Measurements from ENCODE around the gene PPP1R10. TPM values are rescaled to one million over a fixed set of nuclear protein-coding genes. Genes with fewer than 3 reads are reported as not detected.
A peak's percentile ranks its signal among the peaks of the same experiment; 100 is the strongest.
"Not testable (repeated sequence)": the region's sequence is repeated elsewhere in the genome, so short reads cannot be mapped to it uniquely, and the experiment has no call there.

The PPP1R10 gene
- total RNA-seq = 124 and 126 TPM in 2 replicates

DNA sequence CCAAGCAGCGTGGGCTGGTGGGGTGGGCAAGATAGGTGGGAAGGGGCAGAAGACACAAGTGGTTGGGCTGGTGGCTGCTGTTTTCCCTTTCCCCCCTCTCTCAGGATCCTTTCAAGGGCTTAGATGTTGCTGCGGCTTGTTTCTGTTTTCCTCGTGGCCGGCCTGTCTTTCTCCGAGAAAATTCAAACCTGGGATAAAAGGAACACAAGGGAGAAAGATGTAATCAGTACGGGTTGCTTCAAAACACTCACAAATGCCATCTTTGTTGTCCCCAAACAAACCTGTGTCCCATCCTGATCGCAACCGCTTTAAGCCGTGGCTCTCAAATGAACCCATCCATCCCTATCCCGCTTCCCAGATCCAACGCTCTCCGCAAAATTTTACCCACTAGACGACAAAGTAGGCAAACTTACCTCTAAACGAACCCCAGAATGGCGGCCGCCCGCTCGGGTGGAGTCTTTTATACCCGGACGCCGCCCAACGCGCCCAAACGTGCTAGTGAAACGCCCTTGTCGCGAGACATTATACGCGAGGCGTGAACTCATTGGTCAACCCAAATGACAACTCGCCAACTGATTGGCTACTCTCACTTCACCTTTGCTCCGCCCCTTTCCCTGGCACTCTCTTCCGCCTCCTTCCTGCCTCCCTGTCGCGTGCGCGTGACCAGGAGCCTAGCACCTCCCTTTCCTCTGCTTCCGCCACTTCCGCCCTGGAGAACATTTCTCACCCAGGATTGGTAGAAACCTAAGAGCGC is at the start of gene PPP1R10:
PPP1R10 (minus strand) TSS at position 433 of the 754 bp plus-strand sequence. CDS start 7,299 bp downstream, outside the sequence.
- peaks cover 6% of the 10 kb centered on the region for H3K27me3 Mint-ChIP-seq (ENCODE audit: insufficient read depth)
- peaks cover 43% of the 10 kb centered on the region for H3K4me1 Mint-ChIP-seq (ENCODE audit: low read depth)
- H3K9me3 Mint-ChIP-seq = no peaks in the 10 kb centered on the region
- intact Hi-C loops (cut with micrococcal nuclease) = loop anchor here (1.0 to 10.0 kb wide), 20 partner anchors 9 to 1560 kb away; partner anchors contain the start of genes ABCF1, AGPAT1, ATAT1 and C6orf136
- H3K4me3 Mint-ChIP-seq = peak within 1 kb of the TSS; percentile 91
- peak; percentile 99 for DNase-seq (ENCODE audit: low spot score)
- peak within 1 kb of the TSS; percentile 98 for H3K27ac Mint-ChIP-seq
- peaks cover 56% of the 10 kb centered on the region for H3K36me3 Mint-ChIP-seq (ENCODE audit: low read depth)

GRCh38 chr6:30666300-30666699 is 49.3 kb upstream of the PPP1R10 start:
- Mint-ChIP-seq H3K4me1 (ENCODE audit: low read depth) (peaks cover 26% of the 10 kb centered on the region), H3K36me3 (ENCODE audit: low read depth) (peaks cover 46% of the 10 kb centered on the region)
- H3K27ac Mint-ChIP-seq; H3K27me3 Mint-ChIP-seq (ENCODE audit: insufficient read depth); DNase-seq (ENCODE audit: low spot score); H3K9me3 Mint-ChIP-seq; H3K4me3 Mint-ChIP-seq; intact Hi-C loops (cut with micrococcal nuclease): not testable (repeated sequence)

DNA sequence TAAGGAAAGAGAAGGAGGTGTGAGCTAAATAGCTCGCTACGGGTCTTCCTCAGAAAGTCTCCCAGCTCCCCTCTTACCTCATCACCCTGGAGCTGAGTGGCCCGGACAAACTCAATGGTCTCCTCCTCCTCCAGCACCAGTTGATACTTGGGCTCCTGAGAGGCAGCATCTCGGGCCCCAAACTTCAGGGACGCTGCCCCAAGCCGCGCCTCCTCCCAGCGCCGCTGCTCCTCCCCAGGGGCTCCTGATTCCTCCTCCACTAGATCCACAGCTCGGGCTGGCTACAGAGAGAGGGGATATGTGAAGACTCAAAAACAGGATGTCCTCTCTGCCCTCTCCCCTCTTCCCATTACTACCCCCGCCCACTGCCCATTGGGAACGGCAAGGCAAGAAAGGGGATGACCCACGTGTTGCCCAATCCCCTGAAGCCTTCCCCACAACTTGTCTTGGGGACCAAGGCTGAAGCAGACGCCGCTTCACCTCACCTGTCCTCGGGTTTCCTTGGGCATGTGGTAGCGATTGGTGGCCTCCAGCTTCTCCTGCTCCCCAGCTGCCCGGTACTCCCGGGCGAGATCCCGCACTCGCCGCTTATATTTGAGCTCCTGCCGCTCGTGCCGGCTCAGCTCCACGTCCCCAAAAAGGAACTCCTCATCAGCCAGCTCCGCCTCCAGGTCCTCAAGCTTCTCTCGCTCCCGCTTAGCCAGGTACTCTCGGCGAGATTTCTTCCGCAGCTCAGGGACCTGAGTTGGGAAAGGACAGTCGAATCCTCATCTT is 48.1 kb upstream of the PPP1R10 start:
- H3K4me1 Mint-ChIP-seq (ENCODE audit: low read depth) = peaks cover 16% of the 10 kb centered on the region
- no peak overlapping the region for H3K4me3 Mint-ChIP-seq
- H3K36me3 Mint-ChIP-seq (ENCODE audit: low read depth) = peaks cover 41% of the 10 kb centered on the region
- peak overlapping the region; percentile 31 for H3K27ac Mint-ChIP-seq
- intact Hi-C loops (cut with micrococcal nuclease) = no loop called here
- no peaks in the 10 kb centered on the region for H3K9me3 Mint-ChIP-seq
- H3K27me3 Mint-ChIP-seq (ENCODE audit: insufficient read depth) = no peaks in the 10 kb centered on the region
- no peak for DNase-seq (ENCODE audit: low spot score)

DNA sequence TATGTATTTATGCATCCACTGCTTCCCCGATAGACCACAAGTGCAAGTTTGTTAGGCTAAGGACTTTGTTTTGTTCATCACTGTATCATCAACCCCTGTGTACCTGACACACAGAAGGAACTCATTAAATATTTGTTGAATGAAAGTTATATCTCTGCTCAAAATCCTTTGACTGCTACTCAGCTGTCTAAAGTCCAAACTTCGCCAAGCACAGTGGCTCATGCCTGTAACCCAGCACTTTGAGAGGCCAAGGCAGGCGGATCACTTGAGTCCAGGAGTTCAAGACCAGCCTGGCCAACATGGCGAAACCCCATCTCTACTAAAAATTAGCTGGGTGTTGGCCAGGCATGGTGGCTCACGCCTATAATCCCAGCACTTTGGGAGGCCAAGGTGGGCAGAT is 40.9 kb upstream of the PPP1R10 start:
- peaks cover 66% of the 10 kb centered on the region for H3K36me3 Mint-ChIP-seq (ENCODE audit: low read depth)

DNA sequence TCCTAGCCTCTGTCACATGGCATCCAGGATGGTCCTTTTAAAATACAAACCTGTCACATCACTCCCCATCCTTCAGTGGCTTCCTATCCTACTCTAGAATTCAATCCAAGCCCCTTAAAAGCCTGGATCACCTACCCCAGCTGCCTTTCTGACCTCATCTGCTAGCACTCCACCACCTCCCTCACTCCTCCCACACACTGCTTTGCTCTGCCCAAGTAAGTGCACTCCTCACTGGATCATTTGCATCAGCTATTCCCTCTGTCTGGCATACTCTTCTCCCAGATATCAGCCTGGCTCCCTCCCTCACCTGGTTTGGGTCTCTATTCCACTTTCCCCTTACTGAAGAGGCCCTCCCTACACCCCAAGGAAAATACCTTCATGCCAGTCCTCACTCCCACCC is 40.4 kb upstream of the PPP1R10 start:
- intact Hi-C loops (cut with micrococcal nuclease) = no loop called here
- Mint-ChIP-seq H3K9me3 (no peaks in the 10 kb centered on the region), H3K36me3 (ENCODE audit: low read depth) (peaks cover 61% of the 10 kb centered on the region), H3K27me3 (ENCODE audit: insufficient read depth) (no peaks in the 10 kb centered on the region), H3K4me3 (no peak overlapping the region), H3K27ac (peak overlapping the region; percentile 9), H3K4me1 (ENCODE audit: low read depth) (peaks cover 10% of the 10 kb centered on the region)
- no peak for DNase-seq (ENCODE audit: low spot score)

More for the DNA sequence above, 40.9 kb upstream of the PPP1R10 start:
- H3K4me3 Mint-ChIP-seq; H3K27me3 Mint-ChIP-seq (ENCODE audit: insufficient read depth); intact Hi-C loops (cut with micrococcal nuclease); DNase-seq (ENCODE audit: low spot score); H3K9me3 Mint-ChIP-seq: not testable (repeated sequence)
- Mint-ChIP-seq H3K27ac (peak overlapping the region; percentile 9), H3K4me1 (ENCODE audit: low read depth) (peaks cover 10% of the 10 kb centered on the region)

DNA sequence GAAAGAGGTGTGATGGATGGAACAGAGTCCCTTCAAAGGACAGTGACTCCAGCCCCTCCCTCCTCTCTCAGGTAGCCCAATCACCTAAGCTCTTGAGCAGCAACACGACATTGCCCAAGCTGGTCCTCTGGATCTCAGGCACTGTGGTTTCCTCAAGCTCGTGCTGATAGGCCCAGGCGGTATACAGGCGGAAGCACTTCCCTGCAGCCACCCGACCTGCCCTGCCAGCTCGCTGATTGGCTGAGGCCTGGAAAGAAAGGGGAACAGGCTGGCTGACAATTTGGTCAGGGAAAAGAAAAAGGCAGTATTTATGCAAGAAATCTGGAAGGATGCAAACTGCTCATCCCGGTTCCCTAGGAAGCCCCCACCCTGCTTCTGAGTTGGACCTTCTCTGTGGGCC is 39.5 kb upstream of the PPP1R10 start:
- Mint-ChIP-seq H3K36me3 (ENCODE audit: low read depth) (peaks cover 59% of the 10 kb centered on the region), H3K27ac (no peak overlapping the region), H3K9me3 (no peaks in the 10 kb centered on the region), H3K27me3 (ENCODE audit: insufficient read depth) (no peaks in the 10 kb centered on the region), H3K4me1 (ENCODE audit: low read depth) (peaks cover 10% of the 10 kb centered on the region), H3K4me3 (no peak overlapping the region)
- DNase-seq (ENCODE audit: low spot score) = no peak
- intact Hi-C loops (cut with micrococcal nuclease) = no loop called here

GRCh38 chr6:30655743-30656094 is 38.7 kb upstream of the PPP1R10 start:
- DNase-seq (ENCODE audit: low spot score) = no peak
- H3K27me3 Mint-ChIP-seq (ENCODE audit: insufficient read depth) = no peaks in the 10 kb centered on the region
- H3K9me3 Mint-ChIP-seq = no peaks in the 10 kb centered on the region
- H3K27ac Mint-ChIP-seq = no peak overlapping the region
- intact Hi-C loops (cut with micrococcal nuclease) = no loop called here
- no peak overlapping the region for H3K4me3 Mint-ChIP-seq
- H3K4me1 Mint-ChIP-seq (ENCODE audit: low read depth) = peaks cover 10% of the 10 kb centered on the region
- peaks cover 65% of the 10 kb centered on the region for H3K36me3 Mint-ChIP-seq (ENCODE audit: low read depth)

GRCh38 chr6:30654798-30655742 is 38.0 kb upstream of the PPP1R10 start:
- Mint-ChIP-seq H3K27ac (peak overlapping the region; percentile 40), H3K36me3 (ENCODE audit: low read depth) (peaks cover 61% of the 10 kb centered on the region)

DNA sequence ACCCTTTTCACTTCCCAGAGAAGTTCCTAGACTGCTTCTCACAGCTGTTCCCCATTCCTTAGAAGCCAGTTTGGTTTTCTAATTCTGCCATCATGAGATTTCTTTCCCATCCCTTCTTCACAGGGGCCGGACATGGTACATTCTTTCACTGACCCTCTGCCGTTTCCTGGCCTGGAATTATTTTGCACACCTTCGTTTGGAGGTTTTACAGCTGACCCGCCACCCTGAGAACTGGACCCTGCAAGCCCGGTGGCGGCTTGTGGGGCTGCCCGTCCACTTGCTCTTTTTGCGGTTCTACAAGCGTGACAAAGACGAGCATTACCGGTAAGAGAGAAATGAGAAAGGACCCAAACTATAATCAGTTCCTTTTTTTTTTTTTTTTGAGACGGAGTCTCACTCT is 34.1 kb upstream of the PPP1R10 start:
- DNase-seq (ENCODE audit: low spot score) = no peak
- intact Hi-C loops (cut with micrococcal nuclease) = no loop called here
- peaks cover 13% of the 10 kb centered on the region for H3K4me1 Mint-ChIP-seq (ENCODE audit: low read depth)
- no peaks in the 10 kb centered on the region for H3K27me3 Mint-ChIP-seq (ENCODE audit: insufficient read depth)
- H3K36me3 Mint-ChIP-seq (ENCODE audit: low read depth) = peaks cover 38% of the 10 kb centered on the region
- H3K27ac Mint-ChIP-seq = no peak overlapping the region
- H3K4me3 Mint-ChIP-seq = no peak overlapping the region
- no peaks in the 10 kb centered on the region for H3K9me3 Mint-ChIP-seq

More at GRCh38 chr6:30654798-30655742, 38.0 kb upstream of the PPP1R10 start:
- intact Hi-C loops (cut with micrococcal nuclease) = no loop called here
- no peaks in the 10 kb centered on the region for H3K9me3 Mint-ChIP-seq
- H3K4me3 Mint-ChIP-seq = no peak overlapping the region
- peaks cover 10% of the 10 kb centered on the region for H3K4me1 Mint-ChIP-seq (ENCODE audit: low read depth)
- no peak for DNase-seq (ENCODE audit: low spot score)
- no peaks in the 10 kb centered on the region for H3K27me3 Mint-ChIP-seq (ENCODE audit: insufficient read depth)

DNA sequence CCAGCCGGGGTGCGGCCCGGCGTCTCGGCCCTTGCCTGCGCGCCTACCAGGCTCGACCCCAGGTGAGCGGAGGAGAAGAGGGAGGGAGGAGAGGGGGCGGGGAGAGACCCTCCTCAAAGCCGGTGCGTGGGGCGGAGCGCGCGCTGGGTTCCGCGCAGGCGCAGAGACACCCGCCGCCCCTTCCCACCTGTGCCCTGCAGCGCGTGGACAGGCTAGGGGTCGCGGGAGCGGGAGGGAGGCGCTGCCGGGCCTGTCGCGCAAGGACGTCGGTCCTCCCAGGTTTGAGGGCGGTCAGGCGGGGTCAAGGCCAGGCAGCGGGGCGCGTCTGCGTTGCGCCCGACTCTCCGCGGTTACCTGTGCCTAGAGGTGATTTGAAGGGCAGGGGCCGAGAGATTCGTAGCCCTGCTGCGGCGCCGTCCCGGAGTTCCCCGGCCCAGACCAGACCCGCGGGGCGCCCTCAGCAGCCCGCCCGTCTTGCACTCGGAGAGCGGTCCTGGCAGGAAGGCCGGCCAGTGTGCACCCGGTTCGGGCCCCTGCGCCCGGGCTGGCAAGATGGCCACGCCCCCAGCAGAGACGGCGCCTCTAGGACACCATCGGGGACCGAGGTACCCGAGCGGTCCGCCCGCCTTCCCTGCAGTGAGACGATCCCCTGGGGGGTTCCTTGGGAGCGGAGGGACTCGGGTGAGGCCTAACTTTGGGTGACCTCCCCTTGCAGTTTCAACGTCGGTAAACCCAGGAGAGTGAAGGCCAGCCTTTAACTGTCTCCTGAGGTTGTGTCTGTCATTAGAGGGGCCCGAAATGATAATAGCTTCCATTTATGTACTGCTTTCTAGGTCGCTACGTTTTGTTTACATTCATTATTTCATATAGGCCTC is 30.4 kb upstream of the PPP1R10 start:
- Mint-ChIP-seq H3K36me3 (ENCODE audit: low read depth) (peaks cover 27% of the 10 kb centered on the region), H3K4me1 (ENCODE audit: low read depth) (peaks cover 19% of the 10 kb centered on the region), H3K9me3 (no peaks in the 10 kb centered on the region), H3K4me3 (peak overlapping the region; percentile 90), H3K27me3 (ENCODE audit: insufficient read depth) (no peaks in the 10 kb centered on the region), H3K27ac (peak overlapping the region; percentile 91)
- intact Hi-C loops (cut with micrococcal nuclease) = loop anchor here (1.0 kb wide), 6 partner anchors 26 to 261 kb away; partner anchors contain the start of genes DHX16, GTF2H4, MDC1 and MRPS18B
- peak; percentile 73 for DNase-seq (ENCODE audit: low spot score)

DNA sequence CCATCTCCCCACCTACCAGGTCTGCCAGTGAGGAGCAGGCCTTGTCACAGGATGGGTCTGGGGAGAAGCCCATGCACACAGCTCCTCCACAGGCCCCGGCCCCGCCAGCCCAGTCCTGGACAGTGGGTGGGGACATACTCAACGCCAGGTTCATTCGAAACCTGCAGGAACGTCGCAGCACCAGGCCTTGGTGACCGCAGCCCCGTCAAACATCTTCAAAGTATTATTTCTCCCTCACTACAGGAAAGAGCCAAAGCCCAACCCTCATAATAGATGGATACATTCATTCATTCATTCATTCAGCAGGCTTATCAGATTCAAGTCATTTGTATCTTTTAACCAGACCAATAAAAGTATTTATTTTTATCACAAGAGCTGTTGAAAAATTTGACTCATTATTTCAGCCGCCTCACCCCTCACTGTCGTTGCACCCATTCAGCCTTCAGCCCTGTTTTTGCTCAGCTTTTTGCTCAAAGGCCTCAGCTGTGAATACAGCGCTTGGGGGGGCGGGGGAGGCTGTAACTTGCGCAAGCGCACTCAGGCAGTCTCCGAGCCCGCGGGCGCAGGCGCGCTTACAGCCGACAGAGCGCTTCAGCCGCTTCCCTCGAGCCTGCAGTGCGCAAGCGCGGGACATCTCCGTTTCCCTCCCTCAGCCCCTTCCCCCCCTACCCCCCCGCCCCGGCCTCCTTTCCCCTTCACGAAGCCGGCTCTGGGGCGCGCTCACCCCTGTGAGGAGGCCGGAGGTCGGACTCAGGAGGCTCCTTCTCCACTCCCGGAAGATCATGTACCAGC is 29.6 kb upstream of the PPP1R10 start, which contains the start of gene C6orf136:
C6orf136 (plus strand) TSS at position 684 of the 792 bp plus-strand sequence; CDS start at position 783, 99 bp downstream.
- Mint-ChIP-seq H3K27me3 (ENCODE audit: insufficient read depth) (no peaks in the 10 kb centered on the region), H3K4me3 (peak within 1 kb of the TSS; percentile 90), H3K27ac (peak within 1 kb of the TSS; percentile 91), H3K4me1 (ENCODE audit: low read depth) (peaks cover 23% of the 10 kb centered on the region), H3K36me3 (ENCODE audit: low read depth) (peaks cover 22% of the 10 kb centered on the region), H3K9me3 (no peaks in the 10 kb centered on the region)
- peak; percentile 89 for DNase-seq (ENCODE audit: low spot score)
- intact Hi-C loops (cut with micrococcal nuclease) = loop anchor here (1.0 kb wide), 8 partner anchors 20 to 262 kb away; partner anchors contain the start of genes ABCF1, ATAT1, DHX16 and GTF2H4

Data from activated T-helper 1 cell treated with anti-CD3 and anti-CD28 coated beads, Interleukin-12 subunit alpha, Interleukin-12 subunit beta, Interleukin-2, Interleukin-4 antibody, amounts not matched to agents 30 ng/mL and 10 ng/mL and 1 ng/mL, durations not matched to agents 14 hours and 24 hours and 36 hours (primary cell).